SK-N-MC (cell line): Measurements from ENCODE around the gene MAP3K5.
"Not testable (repeated sequence)": the region's sequence is repeated elsewhere in the genome, so short reads cannot be mapped to it uniquely, and the experiment has no call there.

ENCODE experiments used
- EZH2 ChIP-seq: fragments of 200-600 bp; sonication (generic); IDR thresholded peaks from one replicate; pipeline ENCODE4 v1.6.1; 2017; ENCODE audit warnings: antibody characterized with exemption
- FOXP2 ChIP-seq: optimal IDR thresholded peaks from 2 replicates; pipeline ENCODE3; 2011; ENCODE audit warnings: mild to moderate bottlenecking, moderate library complexity; ENCODE audit not compliant: insufficient read depth; ENCODE audit errors: extremely low read length, control extremely low read depth
- POLR2AphosphoS5 ChIP-seq: IDR thresholded peaks from 2 replicates; pipeline ENCODE4 v1.6.1; 2012; ENCODE audit warnings: mild to moderate bottlenecking, low read depth, low read length, borderline replicate concordance

GRCh38 chr6:136590846-136591245, 201.4 kb downstream of the MAP3K5 start:
- TF ChIP-seq POLR2AphosphoS5, EZH2, FOXP2: not testable (repeated sequence)
